PC-3 (cell line): ENCODE data around the gene ITFG2.

Source experiments
- CTCF ChIP-seq: fragments of 300-600 bp; sonication (generic); conservative IDR thresholded peaks from 2 replicates; pipeline ENCODE4 v1.5.1; 2017; ENCODE audit warnings: antibody characterized with exemption, low read depth, mild to moderate bottlenecking, low read length
- EZH2 ChIP-seq: fragments of 300-600 bp; sonication (generic); IDR thresholded peaks from one replicate; pipeline ENCODE4 v1.6.1; 2017; ENCODE audit warnings: antibody characterized with exemption, mild to moderate bottlenecking, low read length; ENCODE audit not compliant: unreplicated experiment
- EZH2phosphoT487 ChIP-seq: fragments of 300-600 bp; sonication (generic); IDR thresholded peaks from 2 replicates; pipeline ENCODE4 v1.6.1; 2018; ENCODE audit warnings: mild to moderate bottlenecking, antibody characterized with exemption, low read length, borderline replicate concordance

DNA sequence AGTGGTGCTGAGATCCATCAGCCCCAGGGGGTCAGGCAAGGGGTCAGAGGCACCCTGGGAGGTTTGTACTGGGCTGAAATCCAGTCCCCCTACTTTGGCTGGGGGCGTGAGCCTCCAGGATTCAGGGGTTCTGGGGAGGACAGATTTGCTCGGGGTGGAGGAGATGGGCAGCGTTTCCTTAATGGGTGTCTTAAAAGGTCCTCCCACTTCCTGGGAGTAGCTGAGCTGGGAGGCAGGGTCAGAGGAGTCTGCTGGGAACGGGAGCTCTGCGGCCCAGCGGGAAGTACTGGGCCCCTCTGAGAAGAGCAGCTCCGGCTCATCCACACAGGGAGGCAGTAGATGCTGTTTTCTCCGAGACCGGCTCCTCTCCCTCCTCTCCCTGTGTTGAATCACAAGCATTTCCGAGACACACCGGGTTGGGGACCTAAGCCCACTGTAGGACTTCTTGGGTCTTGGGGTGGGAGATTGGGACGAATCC is 46.5 kb downstream of the ITFG2 start:
- TF ChIP-seq EZH2 (no peak), CTCF (no peak), EZH2phosphoT487 (no peak)
